C4-2B (cell line): ENCODE results near the gene PPP2R2C.

ENCODE experiments used
- H3K27ac ChIP-seq: fragments of 450-650 bp; 2 replicates; pipeline ENCODE4 v1.5.1; 2017
- CTCF ChIP-seq: fragments of 450-650 bp; conservative IDR thresholded peaks from 2 replicates; pipeline ENCODE4 v1.5.1; 2017; ENCODE audit warnings: mild to moderate bottlenecking
- ZFX ChIP-seq: fragments of 450-650 bp; IDR thresholded peaks from 2 replicates; pipeline ENCODE4 v1.6.1; 2017

The PPP2R2C gene

GRCh38 chr4:6356076-6356560, 116.3 kb downstream of the PPP2R2C start:
- no peak overlapping the region for H3K27ac ChIP-seq
- TF ChIP-seq ZFX (no peak), CTCF (no peak)

GRCh38 chr4:6355052-6355451, 117.4 kb downstream of the PPP2R2C start:
- no peak overlapping the region for H3K27ac ChIP-seq

GRCh38 chr4:6354626-6355025, 117.8 kb downstream of the PPP2R2C start:
- TF ChIP-seq ZFX: no peak
- no peak overlapping the region for H3K27ac ChIP-seq

More at GRCh38 chr4:6355052-6355451, 117.4 kb downstream of the PPP2R2C start:
- TF ChIP-seq ZFX (no peak), CTCF (no peak)

- no peak overlapping the region for H3K27ac ChIP-seq
- TF ChIP-seq ZFX (no peak), CTCF (no peak)
Observed at GRCh38 chr4:6354119-6354518, 118.3 kb downstream of the PPP2R2C start.

- TF ChIP-seq CTCF (no peak), ZFX (no peak)
- no peak overlapping the region for H3K27ac ChIP-seq
Observed at GRCh38 chr4:6352031-6352692, 120.3 kb downstream of the PPP2R2C start.

GRCh38 chr4:6351246-6352000, 121.0 kb downstream of the PPP2R2C start:
- TF ChIP-seq CTCF (no peak), ZFX (no peak)
- no peak overlapping the region for H3K27ac ChIP-seq

GRCh38 chr4:6350646-6351045, 121.8 kb downstream of the PPP2R2C start:
- no peak for TF ChIP-seq CTCF
- no peak for TF ChIP-seq ZFX
- H3K27ac ChIP-seq: no peak overlapping the region
